B cell (primary cell): ENCODE data around the gene TGFBR2. TPM values are rescaled to one million over a fixed set of nuclear protein-coding genes. Genes with fewer than 3 reads are reported as not detected.

Source experiments
- ATAC-seq: fragments of 200-7000 bp; cut with Tn5 transposase; one replicate; pipeline ENCODE4 v1.10.0; 2021; ENCODE audit warnings: low read depth, mild to moderate bottlenecking, moderate number of reproducible peaks, moderate library complexity
- CTCF ChIA-PET: fragments of 350-600 bp; sonication (Branson Sonifier 250); formaldehyde crosslinking; loops from one replicate; lab custom pipeline; 2021; ENCODE audit warnings: antibody characterized with exemption, inconsistent platforms; lab: Charles Lee
- POLR2A ChIA-PET: fragments of 350-600 bp; sonication (Branson Sonifier 250); formaldehyde crosslinking; loops from one replicate; lab custom pipeline; 2021; ENCODE audit warnings: antibody characterized with exemption; lab: Charles Lee
- DNase-seq: peaks from one replicate; pipeline ENCODE4 v3.0.0; 2013
- H2AFZ ChIP-seq: 2 replicates; pipeline ENCODE4 v1.6.1; 2012; ENCODE audit warnings: mild to moderate bottlenecking, low read depth, low read length; ENCODE audit not compliant: insufficient read depth, poor library complexity, severe bottlenecking
- H3K27ac ChIP-seq, 2 donors: 1 replicate in 1 of 2; 2 replicates in 1 of 2; pipeline ENCODE4 v1.5.1; 2012 to 2013; ENCODE audit warnings: low read length in 2 of 2, mild to moderate bottlenecking in 2 of 2, moderate library complexity in 1 of 2
- H3K27me3 ChIP-seq, 4 experiments: fragments of 200-600 bp in 1 of 4; sonication (generic) in 1 of 4; replicated peaks in 1 of 4; 1 replicate in 2 of 4; 2 replicates in 2 of 4; pipeline versions ENCODE4 v1.6.1 to v1.7.0; 2013 to 2016; ENCODE audit warnings: low read length in 3 of 4, mild to moderate bottlenecking in 2 of 4, mixed read lengths in 1 of 4, moderate library complexity in 1 of 4; ENCODE audit not compliant: insufficient read depth in 4 of 4, control insufficient read depth in 3 of 4; ENCODE audit errors: control extremely low read depth in 1 of 4
- H3K36me3 ChIP-seq, 2 experiments: replicated peaks in 1 of 2; 1 replicate in 1 of 2; 2 replicates in 1 of 2; pipeline versions ENCODE4 v1.6.1 to v1.7.1; 2013; ENCODE audit warnings: low read length in 1 of 2; ENCODE audit not compliant: insufficient read depth in 2 of 2, control insufficient read depth in 1 of 2; ENCODE audit errors: control extremely low read depth in 1 of 2, extremely low read depth in 1 of 2
- H3K4me1 ChIP-seq, 2 donors: fragments of 200-600 bp in 1 of 2; sonication (generic) in 1 of 2; 1 replicate in 1 of 2; 2 replicates in 1 of 2; pipeline versions ENCODE4 v1.5.1 to v1.6.1; 2013 to 2017; ENCODE audit warnings: low read length in 2 of 2; ENCODE audit not compliant: control insufficient read depth in 2 of 2, insufficient read depth in 2 of 2
- H3K4me2 ChIP-seq: replicated peaks from 2 replicates; pipeline ENCODE3; 2012; ENCODE audit warnings: mild to moderate bottlenecking, low read depth, low read length; ENCODE audit not compliant: poor library complexity, severe bottlenecking
- H3K4me3 ChIP-seq, 5 experiments: fragments of 200-600 bp in 1 of 5; sonication (generic) in 1 of 5; 1 replicate in 3 of 5; 2 replicates in 2 of 5; pipeline versions ENCODE4 v1.5.1 to v1.7.0; 2011 to 2016; ENCODE audit warnings: low read length in 4 of 5, mild to moderate bottlenecking in 4 of 5, low read depth in 2 of 5, control low read depth in 1 of 5, moderate library complexity in 1 of 5; ENCODE audit not compliant: insufficient read depth in 1 of 5; ENCODE audit errors: control extremely low read depth in 1 of 5, extremely low read depth in 1 of 5
- H3K79me2 ChIP-seq: fragments of 200-600 bp; sonication (generic); one replicate; pipeline ENCODE4 v1.6.0; 2016; ENCODE audit warnings: low read length; ENCODE audit not compliant: control insufficient read depth, insufficient read depth
- H3K9ac ChIP-seq: fragments of 200-600 bp; sonication (generic); 2 replicates; pipeline ENCODE4 v1.6.1; 2017; ENCODE audit warnings: mild to moderate bottlenecking, low read length, moderate library complexity
- H3K9me3 ChIP-seq, 3 donors: one replicate each; pipeline versions ENCODE4 v1.6.1 to v1.7.1; 2013; ENCODE audit warnings: low read length in 2 of 3; ENCODE audit not compliant: control insufficient read depth in 2 of 3, insufficient read depth in 1 of 3; ENCODE audit errors: control extremely low read depth in 1 of 3
- H4K20me1 ChIP-seq: 2 replicates; pipeline ENCODE4 v1.6.0; 2012; ENCODE audit warnings: mild to moderate bottlenecking, low read length; ENCODE audit not compliant: insufficient read depth, control insufficient read depth, poor library complexity, severe bottlenecking
- H3K27ac Mint-ChIP-seq: one replicate; pipeline ENCODE4 v1.8.0; 2021; ENCODE audit warnings: mixed read lengths
- H3K27me3 Mint-ChIP-seq: one replicate; pipeline ENCODE4 v1.8.0; 2021; ENCODE audit warnings: mixed read lengths
- H3K4me1 Mint-ChIP-seq: one replicate; pipeline ENCODE4 v1.8.0; 2021; ENCODE audit warnings: mixed read lengths
- H3K4me3 Mint-ChIP-seq: one replicate; pipeline ENCODE4 v1.8.0; 2021; ENCODE audit warnings: mixed read lengths
- H3K9me3 Mint-ChIP-seq: one replicate; pipeline ENCODE4 v1.8.0; 2022; ENCODE audit warnings: mixed read lengths; ENCODE audit not compliant: insufficient read depth
- EZH2 ChIP-seq: IDR thresholded peaks from 2 replicates; pipeline ENCODE4 v1.6.1; 2012; ENCODE audit warnings: borderline replicate concordance, low read depth, mild to moderate bottlenecking, moderate library complexity, low read length; ENCODE audit not compliant: insufficient read depth, poor library complexity, severe bottlenecking
- WGBS: methylation state at CpG from one replicate; pipeline ENCODE4 v1.1.5; 2013; ENCODE audit warnings: missing lambda C conversion rate; ENCODE audit not compliant: insufficient coverage; 5-methylcytosine and 5-hydroxymethylcytosine counted together
- intact Hi-C: fragments of 100-400 bp; cut with micrococcal nuclease; formaldehyde crosslinking; loops from one replicate; pipeline ENCODE4 v1.10.0; 2022
- polyA plus RNA-seq: library from polyadenylated mRNA; depleted of rRNA; stranded (reverse); fragments of >200 nt; gene quantifications from 2 replicates; pipeline ENCODE4 v1.2.3, GENCODE V29; 2012
- total RNA-seq, 2 donors: library from RNA; stranded (reverse); fragments of 120-200 nt in 1 of 2; gene quantifications; 1 replicate in 1 of 2; 2 replicates in 1 of 2; pipeline versions ENCODE4 v1.2.3 to v1.2.4, GENCODE V29; 2013 to 2022
- TF ChIP-seq, protein P1 (sequence below): fragments of 200-600 bp; IDR thresholded peaks from one replicate; pipeline ENCODE4 v1.8.0; 2022; ENCODE audit warnings: antibody characterized with exemption, mild to moderate bottlenecking

Gene TGFBR2
- total and polyA plus RNA-seq, 2 donors (not counting 1 experiment from before 2014, with no cell fraction given), result 68.7 to 189 TPM

DNA sequence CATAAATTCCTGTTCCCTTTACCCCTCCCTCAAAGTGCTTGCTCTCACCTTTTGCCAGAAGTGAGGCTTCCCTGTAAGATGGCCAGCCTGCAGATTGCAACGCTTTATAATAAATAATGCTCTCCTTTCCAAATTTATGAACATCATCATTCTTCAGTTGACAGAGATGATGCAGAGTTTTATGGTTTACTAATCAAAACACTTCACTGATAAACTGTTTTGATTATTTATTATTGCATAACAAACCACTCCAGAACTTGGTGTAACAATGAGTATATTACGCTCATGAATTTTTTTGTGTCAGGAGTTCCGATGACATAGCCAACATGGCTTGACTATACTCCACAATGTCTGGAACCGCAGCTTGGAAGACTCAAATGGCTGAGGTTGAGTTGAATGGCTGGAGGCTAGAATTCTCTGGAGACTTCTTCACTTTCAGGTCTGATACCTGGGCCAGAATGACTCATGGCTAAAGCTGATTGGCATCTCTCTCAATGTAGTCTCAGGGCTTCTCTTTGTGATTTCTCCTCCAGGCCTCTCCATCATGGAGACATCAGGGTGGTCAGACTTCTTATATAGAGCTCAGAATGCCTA lies 27.3 kb upstream of the TGFBR2 start:
- Histone ChIP-seq H3K79me2 (no peaks in the 10 kb centered on the region), H3K36me3 (no peaks in the 10 kb centered on the region), H2AFZ (no peak overlapping the region), H4K20me1 (no peaks in the 10 kb centered on the region), H3K4me2 (no peak overlapping the region), H3K4me1 (peaks cover 13 to 14% of the 10 kb centered on the region in 2 donors), H3K9ac (no peak overlapping the region), H3K4me3 (no peak overlapping the region), H3K27me3 (no peaks in the 10 kb centered on the region), H3K9me3 (no peaks in the 10 kb centered on the region), H3K27ac (no peak overlapping the region)
- ChIA-PET POLR2A (no interaction called here), CTCF (no interaction called here)
- no CpG with 5 or more reads among the region's 4 CpGs for WGBS
- Mint-ChIP-seq H3K4me1 (peaks cover 23% of the 10 kb centered on the region), H3K27ac (no peak overlapping the region), H3K27me3 (no peaks in the 10 kb centered on the region), H3K4me3 (no peak overlapping the region), H3K9me3 (no peaks in the 10 kb centered on the region)
- intact Hi-C loops, result no loop called here
- ATAC-seq (no peak), DNase-seq (no peak)
- TF ChIP-seq EZH2, result no peak

GRCh38 chr3:30581067-30581585 lies 25.3 kb upstream of the TGFBR2 start:
- 98% methylated on average over 11 of the region's 15 CpGs for WGBS
- Mint-ChIP-seq H3K9me3 (no peaks in the 10 kb centered on the region), H3K4me1 (peaks cover 23% of the 10 kb centered on the region), H3K27ac (no peak overlapping the region), H3K27me3 (no peaks in the 10 kb centered on the region), H3K4me3 (no peak overlapping the region)
- Histone ChIP-seq H3K9me3 (no peaks in the 10 kb centered on the region), H3K27me3 (no peaks in the 10 kb centered on the region), H3K36me3 (no peaks in the 10 kb centered on the region), H3K4me3 (no peak overlapping the region), H2AFZ (no peak overlapping the region), H4K20me1 (no peaks in the 10 kb centered on the region), H3K4me1 (peaks cover 13 to 14% of the 10 kb centered on the region in 2 donors), H3K27ac (no peak overlapping the region), H3K79me2 (no peaks in the 10 kb centered on the region), H3K9ac (no peak overlapping the region), H3K4me2 (no peak overlapping the region)
- no peak for DNase-seq
- intact Hi-C loops, result no loop called here
- ChIA-PET CTCF (no interaction called here), POLR2A (no interaction called here)
- no peak for ATAC-seq
- TF ChIP-seq, protein P1, sequence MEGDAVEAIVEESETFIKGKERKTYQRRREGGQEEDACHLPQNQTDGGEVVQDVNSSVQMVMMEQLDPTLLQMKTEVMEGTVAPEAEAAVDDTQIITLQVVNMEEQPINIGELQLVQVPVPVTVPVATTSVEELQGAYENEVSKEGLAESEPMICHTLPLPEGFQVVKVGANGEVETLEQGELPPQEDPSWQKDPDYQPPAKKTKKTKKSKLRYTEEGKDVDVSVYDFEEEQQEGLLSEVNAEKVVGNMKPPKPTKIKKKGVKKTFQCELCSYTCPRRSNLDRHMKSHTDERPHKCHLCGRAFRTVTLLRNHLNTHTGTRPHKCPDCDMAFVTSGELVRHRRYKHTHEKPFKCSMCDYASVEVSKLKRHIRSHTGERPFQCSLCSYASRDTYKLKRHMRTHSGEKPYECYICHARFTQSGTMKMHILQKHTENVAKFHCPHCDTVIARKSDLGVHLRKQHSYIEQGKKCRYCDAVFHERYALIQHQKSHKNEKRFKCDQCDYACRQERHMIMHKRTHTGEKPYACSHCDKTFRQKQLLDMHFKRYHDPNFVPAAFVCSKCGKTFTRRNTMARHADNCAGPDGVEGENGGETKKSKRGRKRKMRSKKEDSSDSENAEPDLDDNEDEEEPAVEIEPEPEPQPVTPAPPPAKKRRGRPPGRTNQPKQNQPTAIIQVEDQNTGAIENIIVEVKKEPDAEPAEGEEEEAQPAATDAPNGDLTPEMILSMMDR, result no peak
- TF ChIP-seq EZH2, result no peak
